Mesendoderm (in vitro differentiated cells): ENCODE data around the gene TOB1.

Experiments
- DNase-seq: peaks from one replicate; pipeline ENCODE4 v3.0.0; 2013
- H2AK5ac ChIP-seq: 2 replicates; pipeline ENCODE4 v1.6.1; 2013; ENCODE audit warnings: low read length, inconsistent platforms
- H2BK120ac ChIP-seq: 2 replicates; pipeline ENCODE4 v1.6.1; 2013; ENCODE audit warnings: low read depth, mild to moderate bottlenecking, low read length, moderate library complexity, mixed read lengths
- H2BK15ac ChIP-seq: replicated peaks from 2 replicates; pipeline ENCODE4 v1.6.1; 2013; ENCODE audit warnings: low read depth, mild to moderate bottlenecking, moderate library complexity
- H2BK5ac ChIP-seq: 2 replicates; pipeline ENCODE4 v1.6.1; 2013; ENCODE audit warnings: low read length, inconsistent platforms
- H3K18ac ChIP-seq: 2 replicates; pipeline ENCODE4 v1.6.1; 2013; ENCODE audit warnings: mild to moderate bottlenecking, low read length, mixed read lengths
- H3K23ac ChIP-seq: one replicate; pipeline ENCODE4 v1.6.1; 2013; ENCODE audit warnings: low read length
- H3K27ac ChIP-seq: 2 replicates; pipeline ENCODE4 v1.5.1; 2013; ENCODE audit warnings: low read depth, mild to moderate bottlenecking, inconsistent platforms, low read length, moderate library complexity
- H3K27me3 ChIP-seq: 2 replicates; pipeline ENCODE4 v1.6.1; 2013; ENCODE audit warnings: low read length, control low read depth, mild to moderate bottlenecking, inconsistent platforms; ENCODE audit not compliant: insufficient read depth, poor library complexity
- H3K36me3 ChIP-seq: 2 replicates; pipeline ENCODE4 v1.6.1; 2013; ENCODE audit warnings: low read length, inconsistent platforms; ENCODE audit not compliant: control insufficient read depth, insufficient read depth
- H3K4ac ChIP-seq: one replicate; pipeline ENCODE4 v1.6.1; 2013; ENCODE audit warnings: low read depth, mild to moderate bottlenecking, low read length, moderate library complexity
- H3K4me1 ChIP-seq: 2 replicates; pipeline ENCODE4 v1.6.1; 2013; ENCODE audit warnings: low read depth, low read length, inconsistent platforms; ENCODE audit not compliant: control insufficient read depth
- H3K4me2 ChIP-seq: 2 replicates; pipeline ENCODE4 v1.6.1; 2013; ENCODE audit warnings: low read length
- H3K4me3 ChIP-seq: 2 replicates; pipeline ENCODE4 v1.5.1; 2013; ENCODE audit warnings: mild to moderate bottlenecking, low read length
- H3K56ac ChIP-seq: one replicate; pipeline ENCODE4 v1.6.1; 2013; ENCODE audit warnings: low read length
- H3K79me1 ChIP-seq: 2 replicates; pipeline ENCODE4 v1.6.1; 2013; ENCODE audit warnings: low read length, inconsistent platforms
- H3K79me2 ChIP-seq: 2 replicates; pipeline ENCODE4 v1.6.1; 2013; ENCODE audit warnings: mild to moderate bottlenecking, low read length; ENCODE audit not compliant: control insufficient read depth, insufficient read depth
- H3K9ac ChIP-seq: 2 replicates; pipeline ENCODE4 v1.6.1; 2013; ENCODE audit warnings: low read length, inconsistent platforms
- H4K5ac ChIP-seq: one replicate; pipeline ENCODE4 v1.6.1; 2013; ENCODE audit warnings: low read length
- H4K8ac ChIP-seq: one replicate; pipeline ENCODE4 v1.6.1; 2013; ENCODE audit warnings: low read depth, mild to moderate bottlenecking, control low read depth, low read length, moderate library complexity
- WGBS: extraction: QIAGEN DNeasy Blood & Tissue Kit; methylation state at CpG from one replicate; pipeline ENCODE4 v1.1.7; 2013; ENCODE audit warnings: low lambda C conversion rate, missing lambda C conversion rate; ENCODE audit not compliant: insufficient coverage; ENCODE audit errors: extremely low coverage; 5-methylcytosine and 5-hydroxymethylcytosine counted together

TOB1 gene

DNA sequence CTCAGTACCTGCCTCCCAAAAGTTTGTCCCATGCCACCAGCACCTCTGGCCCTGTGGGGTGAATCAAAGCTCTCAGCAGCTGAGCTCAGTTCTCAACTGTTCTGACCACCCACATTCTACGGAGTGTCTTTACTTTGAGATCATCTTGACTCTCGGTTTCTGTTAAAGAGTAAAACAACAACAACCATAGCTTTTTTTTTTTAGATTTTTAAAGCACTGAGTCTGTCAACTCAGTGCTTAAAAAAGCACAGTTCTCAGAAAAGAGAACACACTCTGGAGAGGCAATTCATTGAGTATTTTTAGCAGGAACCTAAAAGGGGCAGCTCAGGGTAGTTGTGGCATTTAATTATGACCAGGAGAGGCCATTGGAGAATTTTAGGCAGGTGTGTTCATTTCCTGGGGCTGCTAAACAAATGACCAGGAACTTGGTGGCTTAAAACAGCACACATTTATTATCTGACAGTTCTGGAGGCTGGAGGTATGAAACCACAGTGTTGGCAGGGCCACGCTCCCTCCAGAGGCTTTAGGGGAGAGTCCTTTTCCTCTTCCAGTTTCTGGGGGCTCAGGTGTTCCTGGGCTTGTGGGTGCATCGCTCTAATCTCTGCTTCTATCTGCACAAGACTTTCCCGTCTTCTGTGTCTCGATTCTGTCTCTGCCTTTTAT lies 37.5 kb downstream of the TOB1 start:
- H3K9ac ChIP-seq = no peak overlapping the region
- H2BK5ac ChIP-seq = no peak overlapping the region
- no peak overlapping the region for H4K5ac ChIP-seq
- no peak overlapping the region for H3K23ac ChIP-seq
- no peak overlapping the region for H3K4me3 ChIP-seq
- DNase-seq = no peak
- H2BK15ac ChIP-seq = no peak overlapping the region
- no peak overlapping the region for H2BK120ac ChIP-seq
- H3K18ac ChIP-seq = no peak overlapping the region
- no peak overlapping the region for H4K8ac ChIP-seq
- no peak overlapping the region for H3K27ac ChIP-seq
- no peak overlapping the region for H3K56ac ChIP-seq
- no peak overlapping the region for H2AK5ac ChIP-seq
- no peaks in the 10 kb centered on the region for H3K79me1 ChIP-seq
- no peaks in the 10 kb centered on the region for H3K79me2 ChIP-seq
- H3K4me1 ChIP-seq = peaks cover 7% of the 10 kb centered on the region
- H3K27me3 ChIP-seq = no peaks in the 10 kb centered on the region
- no peak overlapping the region for H3K4me2 ChIP-seq
- WGBS = no CpG with 5 or more reads among the region's 6 CpGs
- no peaks in the 10 kb centered on the region for H3K36me3 ChIP-seq
- H3K4ac ChIP-seq = no peak overlapping the region

DNA sequence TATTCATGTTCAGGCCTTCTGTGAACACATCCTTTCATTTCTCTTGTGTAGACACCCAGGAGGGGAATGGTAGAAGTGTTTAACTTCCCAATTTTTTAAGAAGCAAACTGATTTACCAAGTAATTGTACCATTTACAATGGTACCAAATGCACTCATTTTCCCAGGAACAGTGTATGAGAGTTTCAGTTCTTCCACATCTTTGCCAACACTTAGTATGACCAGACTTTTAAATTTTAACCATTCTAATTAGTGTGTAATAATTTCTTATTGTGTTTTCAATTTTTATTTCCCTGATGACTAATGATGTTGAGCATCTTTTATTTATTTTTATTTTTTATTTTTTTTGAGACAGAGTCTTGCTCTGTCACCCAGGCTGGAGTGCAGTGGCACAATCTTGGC lies 41.0 kb downstream of the TOB1 start:
- H2BK15ac ChIP-seq = no peak overlapping the region
- no peaks in the 10 kb centered on the region for H3K4me1 ChIP-seq
- no peaks in the 10 kb centered on the region for H3K79me1 ChIP-seq
- no peak for DNase-seq
- H3K4me2 ChIP-seq = no peak overlapping the region
- H3K9ac ChIP-seq = no peak overlapping the region
- no peak overlapping the region for H3K27ac ChIP-seq
- H3K27me3 ChIP-seq = no peaks in the 10 kb centered on the region
- H4K8ac ChIP-seq = no peak overlapping the region
- no peak overlapping the region for H2BK5ac ChIP-seq
- no peak overlapping the region for H3K23ac ChIP-seq
- H3K36me3 ChIP-seq = no peaks in the 10 kb centered on the region
- H3K56ac ChIP-seq = no peak overlapping the region
- no peak overlapping the region for H3K18ac ChIP-seq
- no peak overlapping the region for H3K4ac ChIP-seq
- H3K4me3 ChIP-seq = no peak overlapping the region
- H3K79me2 ChIP-seq = no peaks in the 10 kb centered on the region
- no peak overlapping the region for H2AK5ac ChIP-seq
- no peak overlapping the region for H2BK120ac ChIP-seq
- no peak overlapping the region for H4K5ac ChIP-seq

GRCh38 chr17:50824429-50824828 lies 41.7 kb downstream of the TOB1 start:
- no peak overlapping the region for H4K8ac ChIP-seq
- no peak overlapping the region for H4K5ac ChIP-seq
- no peak overlapping the region for H3K4me3 ChIP-seq
- DNase-seq = no peak
- no peaks in the 10 kb centered on the region for H3K79me1 ChIP-seq
- no peak overlapping the region for H3K56ac ChIP-seq
- no peak overlapping the region for H3K27ac ChIP-seq
- no peak overlapping the region for H3K4me2 ChIP-seq
- H2AK5ac ChIP-seq = no peak overlapping the region
- H3K9ac ChIP-seq = no peak overlapping the region
- no peak overlapping the region for H3K4ac ChIP-seq
- no peaks in the 10 kb centered on the region for H3K79me2 ChIP-seq
- WGBS = no CpG with 5 or more reads among the region's 2 CpGs
- H2BK120ac ChIP-seq = no peak overlapping the region
- H2BK5ac ChIP-seq = no peak overlapping the region
- no peaks in the 10 kb centered on the region for H3K36me3 ChIP-seq
- no peak overlapping the region for H2BK15ac ChIP-seq
- H3K27me3 ChIP-seq = no peaks in the 10 kb centered on the region
- H3K23ac ChIP-seq = no peak overlapping the region
- H3K18ac ChIP-seq = no peak overlapping the region
- no peaks in the 10 kb centered on the region for H3K4me1 ChIP-seq

GRCh38 chr17:50822550-50822949 lies 43.6 kb downstream of the TOB1 start:
- no peak overlapping the region for H4K5ac ChIP-seq
- H3K18ac ChIP-seq = no peak overlapping the region
- H3K27ac ChIP-seq = no peak overlapping the region
- no peak overlapping the region for H2BK120ac ChIP-seq
- H3K79me1 ChIP-seq = no peaks in the 10 kb centered on the region
- no peak overlapping the region for H3K9ac ChIP-seq
- no peak overlapping the region for H2BK15ac ChIP-seq
- WGBS = no CpG with 5 or more reads among the region's 2 CpGs
- no peak overlapping the region for H2AK5ac ChIP-seq
- H3K4ac ChIP-seq = no peak overlapping the region
- H3K23ac ChIP-seq = no peak overlapping the region
- no peak overlapping the region for H3K56ac ChIP-seq
- H3K36me3 ChIP-seq = no peaks in the 10 kb centered on the region
- no peak overlapping the region for H3K4me3 ChIP-seq
- H4K8ac ChIP-seq = no peak overlapping the region
- no peaks in the 10 kb centered on the region for H3K27me3 ChIP-seq
- H3K4me2 ChIP-seq = no peak overlapping the region
- no peak for DNase-seq
- H2BK5ac ChIP-seq = no peak overlapping the region
- H3K79me2 ChIP-seq = no peaks in the 10 kb centered on the region
- peaks cover under 1% of the 10 kb centered on the region for H3K4me1 ChIP-seq

DNA sequence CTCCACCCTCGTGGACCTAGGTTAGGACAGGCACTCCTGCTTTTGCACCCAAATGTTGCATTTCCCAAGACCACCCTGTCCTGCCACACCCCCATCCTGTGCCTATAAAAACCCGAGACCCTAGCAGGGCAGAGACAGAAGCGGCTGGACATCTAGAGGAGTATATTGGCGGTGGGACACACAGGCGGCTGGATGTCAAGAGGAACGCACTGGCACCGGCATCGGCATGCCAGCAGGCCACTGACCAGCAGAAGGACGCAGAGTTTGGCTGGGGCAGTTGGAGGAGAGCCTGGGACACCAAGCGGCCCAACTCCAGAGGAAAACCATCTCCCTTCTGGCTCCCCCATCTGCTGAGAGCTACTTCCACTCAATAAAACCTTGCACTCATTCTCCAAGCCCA lies 45.5 kb downstream of the TOB1 start:
- Histone ChIP-seq H3K4ac (no peak overlapping the region), H4K8ac (no peak overlapping the region), H3K27me3 (no peaks in the 10 kb centered on the region), H3K27ac (no peak overlapping the region), H3K79me1 (no peaks in the 10 kb centered on the region), H2BK120ac (no peak overlapping the region), H3K36me3 (no peaks in the 10 kb centered on the region), H3K4me2 (no peak overlapping the region), H3K23ac (no peak overlapping the region), H3K56ac (no peak overlapping the region), H3K4me3 (no peak overlapping the region), H3K18ac (no peak overlapping the region), H3K4me1 (peaks cover 3% of the 10 kb centered on the region), H4K5ac (no peak overlapping the region), H2BK5ac (no peak overlapping the region), H3K9ac (no peak overlapping the region), H2AK5ac (no peak overlapping the region), H3K79me2 (no peaks in the 10 kb centered on the region), H2BK15ac (no peak overlapping the region)
- no CpG with 5 or more reads among the region's 10 CpGs for WGBS
- DNase-seq = no peak

- no peak overlapping the region for H2AK5ac ChIP-seq
- no peaks in the 10 kb centered on the region for H3K79me1 ChIP-seq
- peaks cover 3% of the 10 kb centered on the region for H3K4me1 ChIP-seq
- no peak overlapping the region for H4K5ac ChIP-seq
- H3K4me3 ChIP-seq = no peak overlapping the region
- H3K18ac ChIP-seq = no peak overlapping the region
- no peak overlapping the region for H2BK15ac ChIP-seq
- H3K56ac ChIP-seq = no peak overlapping the region
- H3K36me3 ChIP-seq = no peaks in the 10 kb centered on the region
- H4K8ac ChIP-seq = no peak overlapping the region
- H3K79me2 ChIP-seq = no peaks in the 10 kb centered on the region
- no peak overlapping the region for H3K4me2 ChIP-seq
- no CpG with 5 or more reads among the region's 6 CpGs for WGBS
- H3K23ac ChIP-seq = no peak overlapping the region
- H3K27me3 ChIP-seq = no peaks in the 10 kb centered on the region
- no peak overlapping the region for H3K27ac ChIP-seq
- no peak for DNase-seq
- no peak overlapping the region for H3K4ac ChIP-seq
- H2BK5ac ChIP-seq = no peak overlapping the region
- H3K9ac ChIP-seq = no peak overlapping the region
- H2BK120ac ChIP-seq = no peak overlapping the region
Observed at GRCh38 chr17:50818921-50819657, 47.1 kb downstream of the TOB1 start.
